Measurements from ENCODE around the gene RELN.

DNA sequence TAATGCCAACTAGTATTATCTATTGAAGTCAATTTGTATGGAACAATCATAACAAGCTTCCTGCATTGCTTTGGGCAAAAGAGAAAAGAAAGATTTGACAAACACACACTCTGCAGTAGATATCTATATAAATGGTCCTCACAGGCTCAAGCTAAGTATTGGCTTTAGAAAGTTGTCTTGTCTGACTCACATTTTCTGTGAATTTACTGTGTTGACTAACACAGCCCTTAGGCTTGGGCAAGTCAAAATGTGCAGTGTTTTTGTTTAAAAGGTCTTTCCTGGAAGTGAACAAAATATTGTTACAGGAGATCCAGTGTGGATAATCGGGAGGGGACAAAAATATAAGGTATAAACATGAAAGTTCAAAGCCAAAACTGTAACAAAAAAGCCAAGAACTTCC, 194.4 kb downstream of the RELN start:
- TF ChIP-seq POLR2A (IDR thresholded peaks at IDR 0.05) = no peak
- TF ChIP-seq, protein P1, sequence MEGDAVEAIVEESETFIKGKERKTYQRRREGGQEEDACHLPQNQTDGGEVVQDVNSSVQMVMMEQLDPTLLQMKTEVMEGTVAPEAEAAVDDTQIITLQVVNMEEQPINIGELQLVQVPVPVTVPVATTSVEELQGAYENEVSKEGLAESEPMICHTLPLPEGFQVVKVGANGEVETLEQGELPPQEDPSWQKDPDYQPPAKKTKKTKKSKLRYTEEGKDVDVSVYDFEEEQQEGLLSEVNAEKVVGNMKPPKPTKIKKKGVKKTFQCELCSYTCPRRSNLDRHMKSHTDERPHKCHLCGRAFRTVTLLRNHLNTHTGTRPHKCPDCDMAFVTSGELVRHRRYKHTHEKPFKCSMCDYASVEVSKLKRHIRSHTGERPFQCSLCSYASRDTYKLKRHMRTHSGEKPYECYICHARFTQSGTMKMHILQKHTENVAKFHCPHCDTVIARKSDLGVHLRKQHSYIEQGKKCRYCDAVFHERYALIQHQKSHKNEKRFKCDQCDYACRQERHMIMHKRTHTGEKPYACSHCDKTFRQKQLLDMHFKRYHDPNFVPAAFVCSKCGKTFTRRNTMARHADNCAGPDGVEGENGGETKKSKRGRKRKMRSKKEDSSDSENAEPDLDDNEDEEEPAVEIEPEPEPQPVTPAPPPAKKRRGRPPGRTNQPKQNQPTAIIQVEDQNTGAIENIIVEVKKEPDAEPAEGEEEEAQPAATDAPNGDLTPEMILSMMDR (IDR thresholded peaks at IDR 0.05) = no peak
